22Rv1 (cell line): Measurements from ENCODE around the gene FRRS1.

Source experiments
- H3K27ac ChIP-seq: fragments of 450-650 bp; 2 replicates; pipeline ENCODE4 v1.5.1; 2017
- ZFX ChIP-seq: fragments of 450-650 bp; IDR thresholded peaks from 2 replicates; pipeline ENCODE4 v1.6.1; 2017; ENCODE audit warnings: antibody characterized with exemption, borderline replicate concordance
- TF ChIP-seq, protein P1 (sequence below): fragments of 450-650 bp; IDR thresholded peaks from 2 replicates; pipeline ENCODE4 v1.5.1; 2017; ENCODE audit warnings: mild to moderate bottlenecking

Gene FRRS1

DNA sequence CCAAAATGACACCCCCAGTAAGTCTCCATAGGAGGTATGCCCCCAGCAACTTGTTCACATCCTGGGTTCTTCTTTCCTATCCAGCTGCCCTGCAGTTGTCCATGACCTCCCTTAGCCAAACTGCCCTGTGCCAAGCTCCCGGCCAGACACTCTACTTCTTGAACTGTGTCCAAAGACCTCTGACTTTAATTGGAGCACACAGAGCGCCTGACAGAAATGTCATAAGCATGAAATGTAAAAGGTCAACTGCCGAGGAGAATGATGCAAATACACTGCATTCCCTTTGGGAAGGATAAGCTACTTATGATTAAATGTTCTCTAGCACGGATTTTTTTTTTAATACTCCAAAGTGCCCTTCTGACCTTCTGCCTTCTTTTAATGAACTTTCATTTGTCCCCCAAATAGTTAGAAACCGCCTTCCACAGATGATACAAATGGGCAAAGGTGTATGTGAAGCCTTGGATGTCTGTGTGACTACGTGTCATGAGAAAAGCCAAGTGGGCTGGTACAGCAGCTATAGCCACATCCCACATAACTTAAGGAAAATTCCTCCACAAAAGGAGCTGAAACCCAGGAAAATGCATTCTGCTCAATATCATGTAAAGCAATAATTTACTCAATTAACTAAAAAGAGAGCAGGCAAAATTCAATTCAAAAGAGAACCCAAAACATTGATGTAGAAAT lies 93.8 kb downstream of the FRRS1 start:
- TF ChIP-seq, protein P1, sequence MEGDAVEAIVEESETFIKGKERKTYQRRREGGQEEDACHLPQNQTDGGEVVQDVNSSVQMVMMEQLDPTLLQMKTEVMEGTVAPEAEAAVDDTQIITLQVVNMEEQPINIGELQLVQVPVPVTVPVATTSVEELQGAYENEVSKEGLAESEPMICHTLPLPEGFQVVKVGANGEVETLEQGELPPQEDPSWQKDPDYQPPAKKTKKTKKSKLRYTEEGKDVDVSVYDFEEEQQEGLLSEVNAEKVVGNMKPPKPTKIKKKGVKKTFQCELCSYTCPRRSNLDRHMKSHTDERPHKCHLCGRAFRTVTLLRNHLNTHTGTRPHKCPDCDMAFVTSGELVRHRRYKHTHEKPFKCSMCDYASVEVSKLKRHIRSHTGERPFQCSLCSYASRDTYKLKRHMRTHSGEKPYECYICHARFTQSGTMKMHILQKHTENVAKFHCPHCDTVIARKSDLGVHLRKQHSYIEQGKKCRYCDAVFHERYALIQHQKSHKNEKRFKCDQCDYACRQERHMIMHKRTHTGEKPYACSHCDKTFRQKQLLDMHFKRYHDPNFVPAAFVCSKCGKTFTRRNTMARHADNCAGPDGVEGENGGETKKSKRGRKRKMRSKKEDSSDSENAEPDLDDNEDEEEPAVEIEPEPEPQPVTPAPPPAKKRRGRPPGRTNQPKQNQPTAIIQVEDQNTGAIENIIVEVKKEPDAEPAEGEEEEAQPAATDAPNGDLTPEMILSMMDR: no peak
- TF ChIP-seq ZFX: no peak
- H3K27ac ChIP-seq: no peak overlapping the region

DNA sequence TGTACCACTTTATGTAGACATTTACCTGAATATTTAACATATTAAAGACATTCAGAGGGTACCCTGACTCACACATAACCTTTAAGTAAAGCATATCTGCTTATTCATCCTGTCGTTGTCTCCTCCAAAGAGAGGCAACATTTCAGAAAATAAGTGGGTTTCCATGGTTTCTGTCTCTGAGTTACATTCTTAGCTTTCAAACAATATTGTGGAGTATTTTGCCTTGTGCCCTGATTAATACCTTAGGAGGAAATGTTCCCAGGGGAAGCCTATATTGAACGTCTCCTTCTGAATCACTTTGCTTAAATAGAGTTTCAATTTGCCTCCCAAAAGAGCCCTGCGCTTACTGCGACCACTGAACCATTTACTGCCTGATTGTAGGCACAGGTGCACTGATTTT lies 94.4 kb downstream of the FRRS1 start:
- no peak for TF ChIP-seq ZFX
- H3K27ac ChIP-seq: no peak overlapping the region

DNA sequence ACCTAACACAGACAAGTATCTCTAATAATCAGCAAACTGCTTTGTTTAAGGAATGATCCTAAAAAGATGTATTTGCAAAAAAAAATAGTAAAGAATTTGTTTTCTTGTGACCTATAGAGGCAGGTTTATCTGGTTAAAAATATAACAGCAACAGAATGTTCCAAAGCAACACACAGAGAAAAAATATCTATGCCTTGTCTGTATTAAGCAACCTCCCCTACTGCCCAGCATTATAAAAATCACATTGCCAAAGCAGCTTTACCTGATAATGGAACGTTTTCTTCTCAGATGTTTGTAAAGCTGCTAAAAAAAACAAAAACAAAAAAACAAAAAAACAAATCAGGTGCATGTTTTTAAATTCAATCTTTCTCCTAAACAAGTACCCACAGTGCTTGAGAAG lies 95.9 kb downstream of the FRRS1 start:
- H3K27ac ChIP-seq: no peak overlapping the region
- TF ChIP-seq, protein P1: no peak
- no peak for TF ChIP-seq ZFX

DNA sequence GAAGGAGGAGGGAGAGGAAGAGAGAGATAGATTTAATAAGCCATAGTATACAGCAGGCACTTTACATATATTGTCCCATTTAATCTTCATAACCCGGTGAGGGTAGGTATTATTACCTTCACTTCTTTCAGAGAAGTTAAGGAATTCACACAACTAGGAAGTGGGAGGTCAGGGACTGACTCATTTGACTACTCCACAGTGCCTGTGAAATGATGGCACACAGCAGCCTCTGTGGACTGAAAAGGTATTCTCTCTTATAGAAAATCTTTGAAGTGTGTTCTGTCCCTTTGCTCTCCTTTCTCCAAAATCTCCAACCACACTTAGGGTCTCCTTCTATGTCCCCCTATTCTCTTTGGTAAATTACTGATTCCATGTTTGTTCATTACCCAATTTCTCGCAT lies 96.6 kb downstream of the FRRS1 start:
- no peak for TF ChIP-seq ZFX
- TF ChIP-seq, protein P1: no peak

DNA sequence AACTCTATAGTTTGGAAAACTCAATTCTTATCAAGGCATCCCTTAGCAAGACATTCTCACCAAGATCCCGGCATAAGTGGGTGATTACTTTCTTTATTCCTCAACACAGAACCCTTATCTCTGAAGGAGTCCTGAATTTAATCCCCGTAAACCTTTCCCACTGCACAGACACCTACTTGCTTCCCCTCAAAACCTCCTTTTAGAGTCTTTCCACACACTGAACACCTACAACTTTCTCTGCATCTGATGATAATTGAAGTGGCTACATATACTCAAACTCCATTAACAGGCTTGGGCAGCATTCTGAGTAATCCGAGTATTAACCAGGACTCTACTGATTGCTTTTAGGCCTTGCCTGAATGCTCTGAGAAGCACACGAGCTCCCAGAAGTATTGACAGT lies 97.1 kb downstream of the FRRS1 start:
- TF ChIP-seq ZFX: no peak
- TF ChIP-seq, protein P1: no peak
- H3K27ac ChIP-seq: no peak overlapping the region

More for the DNA sequence above, 96.6 kb downstream of the FRRS1 start:
- no peak overlapping the region for H3K27ac ChIP-seq

DNA sequence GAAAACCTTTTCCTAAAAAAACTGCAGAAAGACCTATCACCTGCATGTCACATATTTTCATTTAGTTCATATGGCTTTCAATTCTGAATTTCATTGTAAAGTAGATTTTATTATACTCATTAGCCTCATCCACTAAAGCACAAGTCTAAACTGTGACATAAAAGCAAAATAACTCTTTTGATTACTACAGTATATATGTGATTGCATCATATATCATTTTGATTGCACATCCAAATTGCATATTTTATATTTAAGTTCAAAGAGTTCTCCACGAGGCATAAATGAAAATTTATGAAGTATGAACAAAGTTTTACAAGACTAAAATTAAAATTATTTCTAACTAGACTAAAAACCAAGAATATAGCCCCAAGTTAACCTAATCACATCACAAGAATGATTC lies 101.2 kb downstream of the FRRS1 start:
- no peak overlapping the region for H3K27ac ChIP-seq
- TF ChIP-seq, protein P1: no peak
- TF ChIP-seq ZFX: no peak

DNA sequence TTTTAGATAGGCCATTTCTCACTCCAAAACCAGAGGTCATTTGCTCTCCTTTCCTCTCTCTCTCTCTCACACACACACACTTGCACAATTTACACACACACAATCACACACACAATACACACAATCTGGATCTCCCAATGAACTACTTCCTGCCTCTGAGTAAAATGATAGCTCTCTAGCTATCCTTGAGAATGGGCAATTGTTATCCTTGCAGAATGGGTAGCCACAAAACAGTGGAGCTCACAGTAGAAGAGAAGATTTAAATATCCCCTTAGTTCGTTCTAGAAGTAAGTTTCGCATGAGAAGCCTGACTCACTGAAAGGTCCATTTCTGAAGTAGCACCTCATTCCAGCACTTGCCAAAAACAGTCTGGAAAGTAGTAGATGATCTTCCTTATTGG lies 102.9 kb downstream of the FRRS1 start:
- TF ChIP-seq, protein P1: no peak
- TF ChIP-seq ZFX: no peak
- peak overlapping the region; percentile 57 for H3K27ac ChIP-seq

DNA sequence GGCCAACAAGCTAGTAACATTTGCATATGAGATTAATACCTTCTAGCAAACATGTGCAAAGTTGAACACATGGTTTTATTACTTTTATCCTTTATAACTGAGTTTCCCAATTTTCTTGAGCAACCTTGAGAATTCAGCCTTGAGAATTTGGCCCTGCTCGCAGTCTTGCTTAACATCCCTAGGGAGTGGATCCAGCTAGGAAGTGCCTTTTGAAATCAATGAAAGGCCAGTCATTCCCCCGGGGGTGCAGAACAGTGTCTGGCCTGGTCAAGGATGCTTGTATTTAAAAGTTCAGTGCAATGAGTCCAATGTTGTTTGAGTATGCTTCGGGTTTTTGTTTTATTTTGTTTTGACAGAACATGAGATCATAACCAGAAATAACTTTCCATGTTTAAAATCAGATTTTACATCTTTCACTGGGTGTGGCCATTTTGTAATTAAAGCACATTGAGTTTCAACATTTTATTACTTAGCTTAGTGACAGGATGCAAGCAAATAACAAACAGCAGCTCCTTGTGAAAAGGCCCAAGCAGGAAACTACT lies 103.8 kb downstream of the FRRS1 start:
- peak overlapping the region; percentile 57 for H3K27ac ChIP-seq

More for the DNA sequence above, 103.8 kb downstream of the FRRS1 start:
- TF ChIP-seq, protein P1: no peak
- TF ChIP-seq ZFX: no peak
